BE2C (cell line): ENCODE measurements around the gene FAM13A.

Source experiments
- DNase-seq: peaks from one replicate; pipeline ENCODE4 v3.0.0-alpha.2; 2020
- H3K27me3 ChIP-seq: fragments of 250-450 bp; sonication (Bioruptor Pico); 2 replicates; pipeline ENCODE4 v1.5.1; 2020; ENCODE audit warnings: mild to moderate bottlenecking
- H3K36me3 ChIP-seq: fragments of 250-450 bp; sonication (Bioruptor Pico); 2 replicates; pipeline ENCODE4 v1.5.1; 2020; ENCODE audit warnings: mild to moderate bottlenecking
- H3K4me1 ChIP-seq: fragments of 250-450 bp; sonication (Bioruptor Pico); 2 replicates; pipeline ENCODE4 v1.5.1; 2020
- H3K4me3 ChIP-seq: 2 replicates; pipeline ENCODE4 v1.5.1; 2011; ENCODE audit warnings: low read depth, low read length
- H3K9me3 ChIP-seq: fragments of 250-450 bp; sonication (Bioruptor Pico); 2 replicates; pipeline ENCODE4 v1.5.1; 2020
- TF ChIP-seq, protein P1 (sequence below): IDR thresholded peaks from 2 replicates; pipeline ENCODE4 v1.5.1; 2012; ENCODE audit warnings: mild to moderate bottlenecking, low read depth, low read length

The FAM13A gene

DNA sequence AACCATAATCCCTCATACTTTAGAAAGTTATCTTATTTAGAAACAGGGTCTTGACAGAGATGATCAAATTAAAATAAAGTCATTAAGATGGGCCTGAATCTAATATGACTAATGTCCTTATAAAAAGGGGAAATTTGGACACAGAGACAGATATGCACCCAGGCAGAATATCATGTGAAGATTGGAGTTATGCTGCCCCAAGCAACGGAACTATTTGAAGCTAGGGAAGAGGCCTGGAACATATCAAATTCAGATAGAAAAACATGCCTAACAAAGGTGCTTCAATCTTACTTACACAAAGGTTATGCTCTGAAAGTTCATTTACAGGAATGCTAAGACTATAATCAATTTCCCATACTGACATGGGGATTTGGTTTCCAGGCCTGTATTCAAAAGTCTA, 246.7 kb downstream of the FAM13A start:
- H3K4me1 ChIP-seq, result peaks cover 15% of the 10 kb centered on the region
- no peaks in the 10 kb centered on the region for H3K9me3 ChIP-seq
- no peaks in the 10 kb centered on the region; the same call in 1 of the 2 replicates for H3K36me3 ChIP-seq
- no peak overlapping the region for H3K4me3 ChIP-seq
- no peak for DNase-seq
- TF ChIP-seq, protein P1, sequence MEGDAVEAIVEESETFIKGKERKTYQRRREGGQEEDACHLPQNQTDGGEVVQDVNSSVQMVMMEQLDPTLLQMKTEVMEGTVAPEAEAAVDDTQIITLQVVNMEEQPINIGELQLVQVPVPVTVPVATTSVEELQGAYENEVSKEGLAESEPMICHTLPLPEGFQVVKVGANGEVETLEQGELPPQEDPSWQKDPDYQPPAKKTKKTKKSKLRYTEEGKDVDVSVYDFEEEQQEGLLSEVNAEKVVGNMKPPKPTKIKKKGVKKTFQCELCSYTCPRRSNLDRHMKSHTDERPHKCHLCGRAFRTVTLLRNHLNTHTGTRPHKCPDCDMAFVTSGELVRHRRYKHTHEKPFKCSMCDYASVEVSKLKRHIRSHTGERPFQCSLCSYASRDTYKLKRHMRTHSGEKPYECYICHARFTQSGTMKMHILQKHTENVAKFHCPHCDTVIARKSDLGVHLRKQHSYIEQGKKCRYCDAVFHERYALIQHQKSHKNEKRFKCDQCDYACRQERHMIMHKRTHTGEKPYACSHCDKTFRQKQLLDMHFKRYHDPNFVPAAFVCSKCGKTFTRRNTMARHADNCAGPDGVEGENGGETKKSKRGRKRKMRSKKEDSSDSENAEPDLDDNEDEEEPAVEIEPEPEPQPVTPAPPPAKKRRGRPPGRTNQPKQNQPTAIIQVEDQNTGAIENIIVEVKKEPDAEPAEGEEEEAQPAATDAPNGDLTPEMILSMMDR, result no peak
- H3K27me3 ChIP-seq, result no peaks in the 10 kb centered on the region

DNA sequence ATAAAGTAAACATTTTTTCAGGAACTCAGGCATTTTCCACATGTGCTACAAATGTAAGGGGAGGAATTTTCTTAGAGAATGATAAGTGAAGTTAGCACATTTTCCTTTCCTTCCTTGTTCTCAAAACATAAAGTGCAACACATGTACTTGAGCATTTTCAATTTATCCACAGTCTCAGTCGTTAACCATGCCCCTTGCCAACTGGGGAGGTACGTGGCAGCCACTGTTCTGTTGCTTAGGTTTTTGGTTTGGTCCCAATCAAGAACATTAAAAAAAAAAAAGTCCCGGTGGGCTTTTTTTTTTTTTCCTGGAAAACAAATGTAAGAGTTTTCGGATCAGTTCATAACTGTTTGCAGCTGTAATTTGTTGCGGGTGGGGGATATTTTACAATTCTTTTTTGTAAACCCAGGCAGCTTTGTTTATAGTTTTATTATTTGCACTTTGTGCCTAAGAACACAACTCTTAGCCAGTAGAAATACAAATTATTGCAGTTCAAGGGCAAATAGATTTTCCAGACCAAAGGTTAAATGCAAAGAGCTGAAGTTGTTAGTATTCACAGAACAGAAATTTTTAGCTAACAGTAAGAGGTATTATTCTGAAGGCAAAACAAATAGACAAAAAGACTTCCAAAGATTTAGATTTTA, 247.3 kb downstream of the FAM13A start:
- no peak for DNase-seq
- Histone ChIP-seq H3K27me3 (no peaks in the 10 kb centered on the region), H3K4me3 (no peak overlapping the region), H3K36me3 (no peaks in the 10 kb centered on the region; the same call in 1 of the 2 replicates), H3K4me1 (peaks cover 15% of the 10 kb centered on the region), H3K9me3 (no peaks in the 10 kb centered on the region)
- TF ChIP-seq, protein P1, result no peak

DNA sequence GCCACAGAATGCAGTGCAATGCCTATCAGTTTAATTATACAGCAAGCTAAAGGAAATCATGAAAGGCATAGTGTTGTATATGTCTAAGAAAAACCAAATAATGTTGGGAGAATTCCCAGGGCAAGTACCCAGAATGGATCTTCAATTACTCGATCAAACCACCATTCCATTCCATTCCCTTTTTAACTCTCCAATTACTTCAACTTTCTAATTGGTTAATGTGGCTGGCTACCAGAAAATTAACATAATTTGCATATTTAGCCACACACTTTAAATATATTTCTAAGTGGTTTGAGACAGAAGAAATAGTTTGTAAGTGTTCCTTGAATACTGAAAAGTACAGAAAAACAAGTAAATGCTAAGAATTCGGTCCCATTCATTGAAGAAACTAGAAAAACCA, 247.9 kb downstream of the FAM13A start:
- H3K36me3 ChIP-seq, result no peaks in the 10 kb centered on the region; the same call in 1 of the 2 replicates
- no peaks in the 10 kb centered on the region for H3K27me3 ChIP-seq
- H3K4me1 ChIP-seq, result peaks cover 15% of the 10 kb centered on the region
- no peak for DNase-seq
- no peak overlapping the region for H3K4me3 ChIP-seq
- TF ChIP-seq, protein P1, result no peak
- H3K9me3 ChIP-seq, result no peaks in the 10 kb centered on the region

DNA sequence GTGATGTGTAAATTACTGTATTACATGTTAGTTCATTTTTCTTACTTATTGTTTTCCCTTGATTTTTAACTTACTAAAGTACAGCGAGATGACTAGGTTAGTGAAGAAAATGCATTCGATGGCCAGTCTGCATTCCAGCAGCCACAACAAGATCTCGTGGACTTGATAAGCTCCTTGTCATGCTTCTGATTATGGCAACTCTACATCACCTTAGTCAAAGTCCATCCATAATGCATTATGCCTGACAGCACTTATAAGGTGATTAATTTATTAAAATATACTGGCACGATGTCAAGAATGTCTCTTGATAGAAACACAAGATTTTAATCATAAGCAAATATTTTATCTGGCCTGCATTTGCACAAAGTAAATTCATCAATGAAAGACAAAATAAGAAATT, 249.5 kb downstream of the FAM13A start:
- no peaks in the 10 kb centered on the region for H3K9me3 ChIP-seq
- no peak for DNase-seq
- H3K36me3 ChIP-seq, result no peaks in the 10 kb centered on the region; the same call in 1 of the 2 replicates
- H3K4me3 ChIP-seq, result no peak overlapping the region
- TF ChIP-seq, protein P1, result no peak
- H3K27me3 ChIP-seq, result no peaks in the 10 kb centered on the region
- peaks cover 15% of the 10 kb centered on the region for H3K4me1 ChIP-seq

DNA sequence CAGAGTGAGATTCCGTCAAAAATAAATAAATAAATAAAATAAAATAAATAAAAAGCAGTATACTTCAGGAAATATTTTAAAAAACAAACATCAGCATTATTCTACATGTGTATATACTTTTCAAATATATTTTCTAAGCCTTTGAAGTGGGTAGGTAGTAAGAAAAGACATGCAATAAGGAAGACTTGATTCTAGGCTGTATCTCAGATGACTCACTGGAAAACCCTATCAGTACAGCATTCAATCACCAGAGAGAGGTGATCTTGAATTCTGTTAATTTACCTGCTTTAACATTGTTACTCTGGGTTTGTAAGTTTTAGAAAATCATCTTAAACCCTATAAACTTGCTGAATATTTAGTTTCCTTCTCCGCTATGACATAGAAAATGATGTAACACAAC, 252.8 kb downstream of the FAM13A start:
- TF ChIP-seq, protein P1, result no peak
- no peaks in the 10 kb centered on the region for H3K9me3 ChIP-seq
- H3K27me3 ChIP-seq, result no peaks in the 10 kb centered on the region
- H3K4me3 ChIP-seq, result no peak overlapping the region
- H3K4me1 ChIP-seq, result peaks cover 5% of the 10 kb centered on the region
- no peaks in the 10 kb centered on the region for H3K36me3 ChIP-seq
- no peak for DNase-seq

DNA sequence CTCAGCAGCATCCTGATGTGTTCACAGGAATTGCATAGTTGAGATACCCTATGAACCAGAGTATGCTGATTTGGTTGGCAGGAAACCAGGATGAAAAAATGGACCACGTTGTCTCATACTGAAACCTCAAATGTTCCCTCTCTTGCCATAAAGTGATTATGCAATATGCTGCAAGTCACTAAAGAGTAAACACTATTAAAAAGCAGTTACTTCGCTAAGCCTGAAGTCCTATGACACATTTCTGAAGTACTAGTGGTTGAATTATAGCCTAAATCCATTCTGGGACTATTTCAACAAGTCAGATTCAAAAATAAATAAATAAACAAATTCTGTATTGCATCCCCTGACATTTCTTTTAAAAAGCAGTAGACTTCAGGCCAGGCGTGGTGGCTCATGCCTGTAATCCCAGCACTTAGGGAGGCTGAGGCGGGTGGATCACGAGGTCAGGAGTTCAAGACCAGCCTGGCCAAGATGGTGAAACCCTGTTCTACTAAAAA, 253.3 kb downstream of the FAM13A start:
- Histone ChIP-seq H3K4me1 (peaks cover 5% of the 10 kb centered on the region), H3K36me3 (no peaks in the 10 kb centered on the region), H3K9me3 (no peaks in the 10 kb centered on the region), H3K4me3 (no peak overlapping the region), H3K27me3 (no peaks in the 10 kb centered on the region)
- TF ChIP-seq, protein P1, result no peak
- no peak for DNase-seq
